Iris pigment epithelial cell (primary cell): ENCODE measurements around the gene SETD1B.
A peak's percentile ranks its signal among the peaks of the same experiment; 100 is the strongest.

Experiments
- DNase-seq: peaks from one replicate; pipeline ENCODE4 v3.0.0-alpha.2; 2011; ENCODE audit warnings: low read depth

The SETD1B gene

DNA sequence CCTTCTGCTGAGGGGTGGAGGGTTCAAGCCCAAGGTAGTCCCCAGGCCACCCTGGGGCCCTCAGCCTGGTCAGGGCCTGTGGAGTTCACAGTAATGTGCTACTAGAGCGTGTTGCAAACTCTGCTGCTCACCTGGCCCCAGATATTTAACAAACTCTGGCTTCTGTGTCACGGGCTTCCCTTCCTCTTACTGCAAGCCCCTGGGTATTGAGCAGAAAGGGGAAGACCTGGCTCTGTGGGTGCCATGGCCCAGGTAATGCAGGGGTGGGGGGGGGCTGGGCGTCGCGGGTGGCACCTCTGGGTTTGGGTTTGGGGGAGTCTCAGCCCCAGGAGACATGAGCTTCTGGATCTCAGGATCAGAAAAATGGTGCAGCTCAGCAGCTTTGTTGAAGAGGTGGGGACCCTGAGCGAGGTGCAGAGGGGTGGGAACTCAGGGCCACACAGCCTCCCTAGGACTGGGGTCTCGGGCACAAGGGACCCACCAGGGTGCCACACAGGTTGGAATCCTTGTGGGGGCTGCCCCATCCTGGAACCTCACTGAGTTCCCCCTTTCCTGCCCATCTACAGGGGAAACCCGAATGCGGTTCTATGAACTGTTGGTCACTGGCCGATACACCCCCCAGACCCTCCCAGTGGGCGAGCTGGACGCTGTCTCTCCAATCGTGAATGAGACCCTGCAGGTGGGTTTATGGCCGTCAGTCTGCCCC lies 4.0 kb downstream of the SETD1B start:
- DNase-seq, result no peak

DNA sequence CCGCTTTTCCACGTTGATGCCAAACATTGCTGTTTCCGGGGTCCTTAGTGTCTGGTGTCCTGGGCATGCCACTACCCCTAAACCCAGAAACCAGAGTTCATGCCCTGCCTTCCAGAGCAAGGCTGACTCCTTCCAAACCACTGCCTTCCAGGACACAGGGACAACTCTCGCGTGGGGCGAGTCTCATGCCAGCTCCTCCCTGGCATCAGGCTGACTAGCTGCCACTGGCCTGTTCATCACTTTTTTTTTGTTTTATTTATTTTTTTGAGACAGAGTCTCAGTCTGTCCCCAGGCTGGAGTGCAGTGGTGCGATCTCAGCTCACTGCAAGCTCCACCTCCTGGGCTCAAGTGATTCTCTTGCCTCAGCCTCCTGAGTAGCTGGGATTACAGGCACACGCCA lies 4.8 kb downstream of the SETD1B start:
- DNase-seq, result no peak

DNA sequence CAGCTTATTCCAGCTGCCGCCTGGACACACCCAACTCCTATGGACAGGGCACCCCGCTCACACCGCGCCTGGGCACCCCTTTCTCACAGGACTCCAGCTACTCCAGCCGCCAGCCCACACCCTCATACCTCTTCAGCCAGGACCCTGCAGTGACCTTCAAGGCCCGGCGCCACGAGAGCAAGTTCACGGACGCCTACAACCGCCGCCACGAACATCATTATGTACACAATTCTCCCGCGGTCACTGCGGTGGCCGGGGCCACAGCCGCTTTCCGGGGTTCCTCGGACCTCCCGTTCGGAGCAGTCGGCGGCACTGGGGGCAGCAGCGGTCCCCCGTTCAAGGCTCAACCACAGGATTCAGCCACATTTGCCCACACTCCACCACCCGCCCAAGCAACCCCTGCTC lies 5.9 kb downstream of the SETD1B start:
- DNase-seq, result no peak

DNA sequence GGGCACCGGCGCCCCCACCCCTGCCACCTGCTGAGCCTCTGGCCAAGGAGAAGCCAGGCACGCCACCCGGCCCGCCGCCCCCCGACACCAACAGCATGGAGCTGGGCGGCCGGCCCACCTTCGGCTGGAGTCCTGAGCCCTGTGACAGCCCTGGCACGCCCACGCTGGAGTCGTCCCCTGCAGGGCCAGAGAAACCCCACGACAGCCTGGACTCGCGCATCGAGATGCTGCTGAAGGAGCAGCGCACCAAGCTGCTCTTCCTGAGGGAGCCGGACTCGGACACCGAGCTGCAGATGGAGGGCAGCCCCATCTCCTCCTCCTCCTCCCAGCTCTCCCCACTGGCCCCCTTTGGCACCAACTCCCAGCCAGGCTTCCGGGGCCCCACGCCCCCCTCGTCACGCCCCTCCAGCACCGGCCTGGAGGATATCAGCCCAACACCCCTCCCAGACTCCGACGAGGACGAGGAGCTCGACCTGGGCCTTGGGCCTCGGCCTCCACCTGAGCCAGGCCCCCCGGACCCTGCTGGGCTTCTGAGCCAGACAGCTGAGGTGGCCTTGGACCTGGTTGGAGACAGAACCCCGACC lies 6.5 kb downstream of the SETD1B start:
- no peak for DNase-seq

DNA sequence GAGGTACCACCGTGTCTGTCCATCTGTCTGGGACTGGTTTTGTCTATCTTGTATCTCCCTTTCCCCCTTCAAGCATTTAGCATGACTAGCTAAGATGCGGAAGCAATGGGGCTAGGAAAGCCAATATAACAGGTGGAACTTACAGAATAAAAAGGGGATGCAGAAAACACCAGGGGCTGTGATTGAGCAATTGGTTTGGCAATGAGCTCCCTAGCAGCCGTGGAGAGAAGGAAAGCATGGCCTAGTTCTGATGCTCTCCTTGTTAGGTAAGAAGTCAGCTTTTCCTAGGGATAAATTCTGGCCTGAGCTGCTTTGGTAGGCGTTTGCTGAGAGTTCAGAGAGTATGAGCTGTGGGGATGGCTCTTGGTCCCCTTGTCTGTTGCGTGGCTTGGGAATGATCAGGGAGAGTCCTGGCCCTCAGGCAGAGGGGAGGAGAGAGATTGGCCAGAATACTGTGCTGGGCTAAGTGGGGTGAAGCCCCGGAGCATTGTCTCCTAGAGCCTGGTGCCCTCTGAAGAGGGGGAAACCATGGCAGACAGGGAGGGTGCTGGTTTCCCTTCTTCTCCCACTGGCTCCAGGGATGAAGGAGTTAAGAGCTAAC lies 7.1 kb downstream of the SETD1B start:
- no peak for DNase-seq

DNA sequence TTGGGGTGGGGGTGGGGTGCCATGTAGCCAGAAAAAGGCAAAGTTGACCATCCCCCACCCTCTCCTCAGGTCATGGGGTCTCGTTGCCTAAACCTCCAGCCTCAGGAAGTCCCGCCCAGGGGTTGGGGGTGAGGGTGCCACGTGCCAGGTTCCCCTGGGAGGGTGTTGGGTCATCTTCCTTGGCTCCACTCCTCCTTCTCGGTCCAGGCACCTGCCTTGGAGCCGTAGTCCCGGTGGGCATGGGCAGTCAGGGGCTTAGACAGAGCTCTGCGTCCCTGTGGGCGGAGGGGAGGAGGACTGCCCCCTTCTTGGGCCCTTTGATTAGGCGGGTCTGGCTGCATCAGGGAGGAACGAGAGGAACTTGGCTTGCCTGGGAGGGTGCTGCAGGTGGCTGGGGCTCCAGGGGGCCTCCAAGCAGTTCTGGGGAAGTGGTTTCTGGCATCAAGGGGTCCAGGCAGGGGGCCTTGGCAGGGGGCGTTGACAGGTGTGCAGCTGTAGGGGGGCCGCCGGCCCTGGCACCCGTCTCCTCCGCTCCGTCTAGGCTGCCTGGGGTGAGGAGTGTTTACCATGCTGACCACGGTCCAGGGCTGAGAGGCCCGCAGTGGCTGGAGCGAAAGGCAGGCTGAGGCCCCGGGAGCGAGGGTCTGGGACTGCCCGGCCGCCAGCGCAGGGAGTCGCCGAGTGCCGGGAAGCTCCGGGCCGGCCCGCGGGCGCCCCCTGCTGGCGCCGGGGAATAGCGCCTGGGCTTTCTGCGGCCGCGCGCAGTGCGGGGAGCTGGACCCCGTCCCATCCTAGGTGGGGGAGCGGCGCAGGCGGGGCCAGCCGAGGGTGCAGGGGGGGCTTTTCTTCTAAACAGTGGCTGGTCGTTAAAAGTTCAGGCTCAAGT lies 7.9 kb downstream of the SETD1B start:
- peak; percentile 50 for DNase-seq

DNA sequence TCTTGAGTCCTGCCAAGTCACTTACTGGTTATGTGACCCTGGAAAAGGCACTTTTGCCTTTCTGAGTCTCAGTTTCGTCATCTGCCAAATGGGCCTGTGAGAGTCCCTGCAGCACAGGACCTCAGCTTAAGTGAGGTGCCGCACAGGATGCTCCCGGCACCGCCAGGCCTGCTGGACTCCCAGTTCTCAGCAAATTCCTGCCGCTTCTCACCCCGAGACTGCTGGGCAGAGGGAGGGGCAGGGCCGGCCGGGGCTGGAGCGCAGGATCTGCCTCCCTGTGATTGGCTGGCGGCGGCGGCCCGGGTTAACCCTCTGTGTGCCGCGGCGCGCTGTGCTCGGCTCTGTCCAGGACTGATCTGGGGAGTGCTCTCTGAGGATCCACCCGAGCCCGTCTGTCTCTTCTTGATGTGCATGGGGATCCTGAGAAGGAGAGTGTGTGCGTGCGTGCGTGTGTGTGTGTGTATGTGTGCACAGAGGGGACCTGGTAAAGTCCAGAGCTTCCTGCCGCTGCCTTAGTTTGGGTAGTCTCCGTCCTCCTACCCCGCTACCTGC lies 8.6 kb downstream of the SETD1B start:
- peak; percentile 83 for DNase-seq

DNA sequence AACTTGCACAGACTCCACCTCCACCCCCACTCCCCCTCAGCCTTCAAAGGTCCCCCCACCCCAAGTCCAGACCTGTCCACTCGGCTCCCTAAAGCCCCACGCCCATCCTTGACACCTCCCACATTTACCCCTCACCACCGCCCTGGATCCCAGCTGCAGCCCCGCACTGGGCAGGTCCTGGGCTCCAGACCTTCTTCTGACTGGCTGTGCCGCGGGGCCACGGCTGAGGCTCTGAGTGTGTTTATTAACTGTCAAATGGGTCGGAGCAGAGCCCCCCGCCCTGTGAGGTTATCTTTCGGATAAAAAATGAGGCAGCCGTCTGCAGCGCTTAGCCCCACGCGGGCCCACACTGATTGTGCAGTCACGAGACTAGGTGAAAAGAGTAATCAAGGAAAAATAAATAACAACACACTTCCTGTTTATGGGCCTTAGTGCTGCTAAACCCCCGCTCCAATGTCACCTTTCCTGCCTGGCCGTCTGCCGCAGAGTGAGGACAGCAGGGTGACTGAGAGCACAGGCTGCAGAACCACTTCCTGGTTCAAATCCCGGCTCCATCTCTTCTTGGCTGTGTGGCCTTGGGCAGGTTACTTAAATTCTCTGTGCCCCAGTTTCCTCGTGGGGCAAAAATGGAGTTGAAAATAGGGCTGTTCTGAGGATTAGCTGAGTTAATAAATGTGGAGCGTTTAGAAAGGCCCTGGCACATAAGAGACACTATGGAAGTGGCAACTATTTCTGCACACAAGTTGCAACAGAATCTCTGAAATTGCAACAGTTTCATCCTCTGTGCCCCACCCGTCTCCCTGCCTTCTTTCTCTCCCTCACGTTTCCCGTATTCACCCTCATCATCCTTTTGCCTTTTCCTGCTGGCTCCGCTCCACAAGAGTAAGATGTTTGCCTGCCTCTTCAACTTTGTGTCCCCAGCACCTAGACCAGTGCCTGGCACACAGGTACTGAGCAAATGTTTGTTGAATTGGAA lies 9.4 kb downstream of the SETD1B start:
- no peak for DNase-seq

DNA sequence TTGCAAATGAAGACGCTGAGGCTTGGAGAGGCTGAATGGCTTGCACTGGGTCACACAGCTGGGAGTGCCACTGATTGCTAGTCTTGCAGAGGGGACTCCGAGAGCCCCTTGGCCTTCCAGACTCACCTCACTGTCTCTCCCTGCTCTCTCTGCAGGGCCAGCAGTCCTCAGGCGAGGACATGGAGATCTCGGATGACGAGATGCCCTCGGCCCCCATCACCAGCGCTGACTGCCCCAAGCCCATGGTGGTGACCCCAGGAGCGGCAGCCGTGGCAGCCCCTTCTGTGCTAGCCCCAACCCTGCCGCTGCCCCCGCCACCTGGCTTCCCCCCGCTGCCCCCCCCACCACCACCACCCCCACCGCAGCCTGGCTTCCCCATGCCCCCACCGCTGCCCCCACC lies 10.1 kb downstream of the SETD1B start:
- no peak for DNase-seq

DNA sequence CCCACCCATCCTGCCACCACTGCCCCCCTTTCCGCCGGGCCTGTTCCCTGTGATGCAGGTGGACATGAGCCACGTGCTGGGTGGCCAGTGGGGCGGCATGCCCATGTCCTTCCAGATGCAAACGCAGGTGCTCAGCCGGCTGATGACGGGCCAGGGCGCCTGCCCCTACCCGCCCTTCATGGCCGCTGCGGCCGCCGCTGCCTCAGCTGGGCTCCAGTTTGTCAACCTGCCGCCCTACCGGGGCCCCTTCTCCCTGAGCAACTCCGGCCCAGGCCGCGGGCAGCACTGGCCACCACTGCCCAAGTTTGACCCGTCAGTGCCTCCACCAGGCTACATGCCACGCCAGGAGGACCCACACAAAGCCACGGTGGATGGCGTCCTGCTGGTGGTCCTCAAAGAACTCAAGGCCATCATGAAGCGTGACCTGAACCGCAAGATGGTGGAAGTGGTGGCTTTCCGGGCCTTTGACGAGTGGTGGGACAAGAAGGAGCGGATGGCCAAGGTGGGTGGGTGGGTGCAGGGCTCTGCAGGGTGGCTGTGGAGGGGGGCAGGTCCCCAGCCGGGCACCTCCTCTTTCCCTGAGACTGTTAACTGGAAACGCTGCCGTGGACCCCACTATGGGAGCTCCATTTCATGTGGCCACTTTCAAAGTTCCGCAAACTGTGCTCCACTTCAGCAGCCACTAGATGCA lies 10.8 kb downstream of the SETD1B start:
- no peak for DNase-seq

DNA sequence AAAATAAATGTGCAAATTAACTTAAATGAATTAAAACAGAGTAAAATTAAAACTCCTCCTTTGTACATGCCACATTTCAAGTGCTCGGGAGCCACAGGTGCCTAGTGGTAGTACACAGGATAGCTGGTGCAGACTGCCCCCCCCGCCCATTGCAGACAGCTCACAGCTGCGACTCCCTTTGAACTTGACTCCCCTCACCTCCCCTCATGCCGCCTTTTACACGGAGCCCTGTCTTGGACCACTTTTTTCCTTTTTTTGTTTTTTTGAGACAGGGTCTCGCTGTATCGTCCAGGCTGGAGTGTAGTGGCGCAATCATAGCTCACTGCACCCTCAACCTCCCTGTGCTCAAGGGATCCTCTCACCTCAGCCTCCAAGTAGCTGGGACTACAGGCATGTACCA lies 11.5 kb downstream of the SETD1B start:
- no peak for DNase-seq

DNA sequence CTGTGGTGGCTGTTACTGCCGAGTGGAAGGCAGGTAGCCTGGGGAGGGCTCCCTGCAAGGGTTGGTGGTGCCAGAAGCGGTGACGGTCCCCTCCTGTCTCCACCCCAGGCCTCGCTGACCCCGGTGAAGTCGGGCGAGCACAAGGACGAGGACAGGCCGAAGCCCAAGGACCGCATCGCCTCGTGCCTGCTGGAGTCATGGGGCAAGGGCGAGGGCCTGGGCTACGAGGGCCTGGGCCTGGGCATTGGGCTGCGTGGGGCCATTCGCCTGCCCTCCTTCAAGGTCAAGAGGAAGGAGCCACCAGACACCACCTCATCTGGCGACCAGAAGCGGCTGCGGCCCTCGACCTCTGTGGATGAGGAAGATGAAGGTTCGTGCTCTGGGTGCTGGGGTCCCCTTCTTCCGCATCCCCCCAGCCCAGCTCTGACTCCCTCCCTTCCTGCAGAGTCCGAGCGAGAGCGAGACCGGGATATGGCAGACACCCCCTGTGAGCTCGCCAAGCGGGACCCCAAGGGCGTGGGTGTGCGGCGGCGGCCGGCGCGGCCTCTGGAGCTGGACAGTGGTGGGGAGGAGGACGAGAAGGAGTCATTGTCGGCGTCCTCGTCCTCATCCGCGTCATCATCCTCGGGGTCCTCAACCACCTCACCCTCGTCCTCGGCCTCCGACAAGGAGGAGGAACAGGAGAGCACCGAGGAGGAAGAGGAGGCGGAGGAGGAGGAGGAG lies 13.3 kb downstream of the SETD1B start:
- DNase-seq, result no peak

DNA sequence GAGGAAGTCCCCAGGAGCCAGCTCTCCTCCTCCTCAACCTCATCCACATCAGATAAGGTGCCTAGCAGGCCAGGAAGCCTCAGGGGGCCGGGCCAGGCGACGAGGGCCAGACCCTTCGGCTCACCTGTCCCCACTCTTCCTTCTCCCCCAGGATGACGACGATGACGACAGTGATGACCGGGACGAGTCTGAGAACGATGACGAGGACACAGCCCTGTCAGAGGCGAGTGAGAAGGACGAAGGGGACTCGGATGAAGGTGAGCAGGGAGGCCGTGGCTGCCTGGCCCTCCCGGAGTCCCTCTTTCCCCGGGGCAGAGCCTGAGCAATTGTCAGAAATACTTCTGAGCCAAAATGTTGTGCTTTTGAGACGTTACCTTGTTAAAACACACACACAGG lies 13.8 kb downstream of the SETD1B start:
- DNase-seq, result no peak

DNA sequence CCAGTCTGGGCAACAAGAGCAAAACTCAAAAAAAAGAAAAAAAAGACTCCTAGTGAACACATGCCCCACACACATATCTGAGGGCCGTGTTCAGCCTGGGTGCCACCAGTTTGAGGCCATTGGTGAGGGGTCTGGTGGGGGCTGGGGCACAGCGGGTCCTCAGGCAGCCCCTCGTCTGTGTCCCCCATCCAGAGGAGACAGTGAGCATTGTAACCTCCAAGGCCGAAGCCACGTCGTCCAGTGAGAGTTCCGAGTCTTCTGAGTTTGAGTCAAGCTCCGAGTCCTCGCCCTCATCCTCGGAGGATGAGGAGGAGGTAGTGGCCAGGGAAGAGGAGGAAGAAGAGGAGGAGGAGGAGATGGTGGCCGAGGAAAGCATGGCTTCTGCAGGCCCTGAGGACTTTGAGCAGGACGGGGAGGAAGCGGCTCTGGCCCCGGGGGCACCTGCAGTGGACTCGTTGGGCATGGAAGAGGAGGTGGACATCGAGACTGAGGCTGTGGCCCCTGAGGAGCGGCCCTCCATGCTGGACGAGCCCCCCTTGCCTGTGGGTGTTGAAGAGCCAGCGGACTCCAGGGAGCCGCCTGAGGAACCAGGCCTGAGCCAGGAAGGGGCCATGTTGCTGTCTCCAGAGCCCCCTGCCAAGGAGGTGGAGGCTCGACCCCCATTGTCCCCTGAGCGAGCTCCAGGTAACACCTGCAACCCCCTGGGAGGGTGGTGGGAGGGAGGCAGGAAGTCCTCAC lies 15.6 kb downstream of the SETD1B start:
- DNase-seq, result no peak

DNA sequence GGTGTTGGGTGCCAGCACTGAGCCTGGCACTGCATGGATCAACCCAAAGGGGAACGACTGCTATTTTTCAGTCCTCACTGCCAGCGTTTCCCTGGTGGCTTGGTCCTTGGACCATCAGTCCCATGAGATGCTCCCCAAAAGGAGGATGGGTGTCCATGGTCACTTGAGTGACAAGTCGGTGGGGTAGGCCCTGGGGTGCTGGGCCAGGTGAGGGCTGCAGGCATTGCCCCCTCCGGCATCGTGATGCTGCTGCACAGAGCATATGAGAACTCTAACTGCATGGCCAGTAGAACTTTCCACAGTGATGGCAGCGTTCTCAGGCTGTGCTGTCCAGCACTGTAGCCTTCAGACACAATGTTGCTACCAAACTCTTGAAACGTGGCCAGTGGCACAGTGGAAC lies 16.2 kb downstream of the SETD1B start:
- DNase-seq, result no peak

DNA sequence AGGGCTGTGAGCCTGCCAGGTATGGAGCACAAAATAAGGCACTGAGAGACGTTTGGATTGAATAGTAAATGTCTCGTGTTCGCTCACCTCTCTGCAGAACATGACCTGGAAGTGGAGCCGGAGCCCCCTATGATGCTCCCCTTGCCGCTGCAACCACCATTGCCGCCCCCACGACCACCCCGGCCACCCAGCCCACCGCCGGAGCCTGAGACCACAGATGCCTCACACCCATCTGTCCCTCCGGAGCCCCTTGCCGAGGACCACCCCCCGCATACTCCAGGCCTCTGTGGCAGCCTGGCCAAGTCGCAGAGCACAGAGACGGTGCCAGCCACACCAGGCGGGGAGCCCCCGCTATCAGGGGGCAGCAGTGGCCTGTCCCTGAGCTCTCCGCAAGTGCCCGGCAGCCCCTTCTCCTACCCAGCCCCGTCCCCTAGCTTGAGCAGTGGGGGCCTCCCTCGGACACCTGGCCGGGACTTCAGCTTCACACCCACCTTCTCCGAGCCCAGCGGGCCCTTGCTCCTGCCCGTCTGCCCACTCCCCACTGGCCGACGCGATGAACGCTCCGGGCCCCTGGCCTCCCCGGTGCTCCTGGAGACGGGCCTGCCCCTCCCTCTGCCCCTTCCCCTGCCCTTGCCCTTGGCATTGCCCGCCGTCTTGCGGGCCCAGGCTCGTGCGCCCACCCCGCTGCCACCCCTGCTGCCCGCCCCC lies 18.7 kb downstream of the SETD1B start:
- DNase-seq, result no peak

DNA sequence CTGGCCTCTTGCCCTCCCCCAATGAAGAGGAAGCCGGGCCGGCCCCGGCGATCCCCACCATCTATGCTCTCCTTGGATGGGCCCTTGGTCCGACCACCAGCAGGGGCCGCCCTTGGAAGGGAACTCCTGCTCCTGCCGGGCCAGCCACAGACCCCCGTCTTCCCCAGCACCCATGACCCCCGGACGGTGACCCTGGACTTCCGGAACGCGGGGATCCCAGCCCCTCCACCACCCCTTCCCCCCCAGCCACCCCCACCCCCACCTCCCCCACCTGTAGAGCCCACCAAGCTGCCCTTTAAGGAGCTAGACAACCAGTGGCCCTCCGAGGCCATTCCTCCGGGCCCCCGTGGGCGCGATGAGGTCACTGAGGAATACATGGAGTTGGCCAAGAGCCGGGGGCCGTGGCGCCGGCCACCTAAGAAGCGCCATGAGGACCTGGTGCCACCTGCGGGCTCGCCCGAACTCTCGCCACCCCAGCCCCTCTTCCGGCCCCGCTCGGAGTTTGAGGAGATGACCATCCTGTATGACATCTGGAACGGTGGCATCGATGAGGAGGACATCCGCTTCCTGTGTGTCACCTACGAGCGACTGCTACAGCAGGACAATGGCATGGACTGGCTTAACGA lies 19.4 kb downstream of the SETD1B start:
- DNase-seq, result no peak

DNA sequence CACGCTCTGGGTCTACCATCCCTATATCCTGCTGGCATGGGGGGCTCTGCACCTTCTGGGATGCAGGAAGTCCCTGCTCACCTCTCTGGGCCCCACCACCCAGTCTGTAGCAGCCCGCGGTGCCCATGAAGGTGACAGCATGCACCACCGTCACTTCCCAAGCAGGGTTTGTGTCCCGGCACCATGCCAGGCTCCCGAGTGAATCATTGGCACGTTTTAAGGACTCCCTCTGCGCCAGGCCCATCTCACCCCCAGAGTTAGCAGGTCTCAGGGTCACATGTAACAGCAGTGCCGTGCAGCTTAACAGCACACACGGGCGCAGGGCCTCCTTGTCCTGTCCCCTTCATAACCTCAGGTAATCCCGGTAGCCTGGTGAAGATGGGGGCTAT lies 19.9 kb downstream of the SETD1B start:
- no peak for DNase-seq
